Right renal pelvis (tissue), 4 donors: Measurements from ENCODE around the gene NEK9. TPM values are rescaled to one million over a fixed set of nuclear protein-coding genes. Genes with fewer than 3 reads are reported as not detected.
"Not testable (repeated sequence)": the region's sequence is repeated elsewhere in the genome, so short reads cannot be mapped to it uniquely, and the experiment has no call there.

Source experiments
- DNase-seq, 4 donors: peaks; one replicate each; pipeline ENCODE4 v3.0.0-alpha.2; 2013; ENCODE audit warnings: low read depth in 4 of 4, low spot score in 3 of 4, missing footprints in 1 of 4
- polyA plus RNA-seq, 4 donors: library from polyadenylated mRNA; unstranded; fragments of 120-200 nt; gene quantifications; one replicate each; pipeline ENCODE4 v1.2.1, GENCODE V29; 2013; ENCODE audit not compliant: insufficient read length in 4 of 4

The NEK9 gene
- polyA plus RNA-seq: 100 to 1,000 TPM; 120 to 130 (median 124) TPM

DNA sequence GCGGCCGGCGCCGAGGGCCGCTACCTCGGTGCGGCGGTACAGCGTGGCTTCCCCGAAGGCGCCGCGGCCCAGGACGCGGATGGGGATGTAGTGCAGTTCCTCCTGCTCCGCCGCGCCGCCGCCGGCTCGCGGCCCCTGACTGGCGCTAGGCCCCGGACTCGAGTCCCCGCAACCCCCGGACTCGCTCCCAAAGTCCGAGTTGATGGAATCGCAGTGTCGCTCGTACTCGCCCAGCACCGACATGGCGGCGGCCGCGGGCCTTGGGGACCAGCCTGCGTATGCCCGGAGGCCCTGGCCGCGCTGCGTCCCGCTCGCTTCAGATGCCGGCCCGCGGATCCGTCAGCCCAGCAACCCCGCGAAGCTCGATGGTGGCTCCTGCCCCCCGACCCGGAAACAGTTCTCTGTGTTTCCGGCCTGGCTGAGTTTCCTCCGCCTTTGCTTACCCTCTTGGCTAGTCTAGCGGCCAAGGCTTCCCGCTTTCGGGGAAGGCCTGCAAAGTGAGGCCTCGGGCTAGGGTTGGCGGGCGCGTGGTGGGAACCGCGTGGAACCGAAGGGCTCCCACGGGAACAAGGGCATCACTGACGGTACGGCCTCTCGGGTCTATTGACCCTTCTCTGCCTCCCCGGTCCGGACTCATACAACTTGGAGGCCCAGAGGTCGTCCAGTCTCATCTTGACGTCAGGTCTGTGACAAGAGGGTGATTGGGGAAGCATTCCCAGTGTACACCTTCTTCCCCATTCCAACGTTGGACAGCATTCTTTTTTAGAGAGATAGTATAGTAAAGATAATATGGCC is at the start of gene NEK9:
Gene NEK9, minus strand, starts transcription at position 370 of the 795 bp plus-strand sequence. Its CDS starts 127 bp downstream, at position 243.
- DNase-seq: peak; percentile 80 to 88 (median 84)

DNA sequence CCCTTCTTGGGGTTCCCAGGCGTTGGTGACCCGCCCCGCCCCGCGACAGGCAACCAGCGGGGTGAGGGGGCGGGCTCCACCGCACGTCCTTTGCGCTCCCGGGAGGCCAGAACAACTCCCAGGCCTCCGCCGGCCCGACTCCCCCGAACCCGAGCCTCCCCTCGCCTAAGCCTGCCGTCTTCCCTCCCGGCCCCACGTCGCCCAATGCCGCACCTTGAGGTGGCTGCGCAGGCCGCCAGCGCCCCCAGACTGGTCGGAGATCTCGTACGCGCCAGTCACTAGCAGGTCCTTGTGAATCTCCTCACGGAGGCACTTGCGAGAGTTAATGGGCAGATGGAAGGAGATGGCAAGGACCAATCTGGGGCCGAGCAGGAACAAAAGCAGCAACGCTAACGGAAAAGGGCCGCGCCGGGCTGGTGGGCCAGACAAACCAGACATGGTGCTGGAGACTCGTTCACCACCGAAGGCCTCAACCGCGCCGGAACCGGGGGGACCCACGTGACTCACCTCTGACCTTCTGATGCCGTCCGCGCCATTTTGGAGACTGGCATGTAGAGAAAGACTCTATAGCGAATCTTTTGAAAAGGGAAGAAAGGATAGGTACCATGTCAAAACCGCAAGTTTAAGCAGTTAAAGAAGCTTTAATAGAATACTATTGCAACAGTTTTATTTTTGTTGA is 49.4 kb upstream of the NEK9 start, which contains the start of gene TMED10:
Gene TMED10, minus strand, starts transcription at position 471 of the 679 bp plus-strand sequence. Its CDS starts 33 bp downstream, at position 438.
- peak; percentile 81 to 92 (median 88) for DNase-seq

DNA sequence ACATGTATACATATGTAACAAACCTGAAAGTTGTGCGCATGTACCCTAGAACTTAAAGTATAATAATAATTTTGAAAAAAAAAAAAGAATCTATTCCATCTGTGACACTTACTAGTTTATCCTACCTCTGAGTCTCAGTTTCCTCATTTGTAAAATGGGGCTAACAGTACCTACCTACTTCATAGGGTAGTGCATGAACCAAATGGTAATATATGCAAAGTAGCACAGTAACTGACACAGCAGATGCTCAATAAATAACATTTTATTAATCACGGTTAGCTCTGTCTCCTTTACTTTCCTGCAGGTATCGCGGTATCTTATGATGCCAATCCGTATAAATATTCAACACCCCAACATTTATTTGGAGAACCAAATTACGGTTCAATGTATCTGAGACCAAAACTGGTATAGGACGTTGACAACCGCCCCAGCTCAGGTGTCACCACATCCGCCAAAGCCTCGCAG is 48.9 kb upstream of the NEK9 start:
- DNase-seq: peak in 1 of 4 donors; percentile 10

DNA sequence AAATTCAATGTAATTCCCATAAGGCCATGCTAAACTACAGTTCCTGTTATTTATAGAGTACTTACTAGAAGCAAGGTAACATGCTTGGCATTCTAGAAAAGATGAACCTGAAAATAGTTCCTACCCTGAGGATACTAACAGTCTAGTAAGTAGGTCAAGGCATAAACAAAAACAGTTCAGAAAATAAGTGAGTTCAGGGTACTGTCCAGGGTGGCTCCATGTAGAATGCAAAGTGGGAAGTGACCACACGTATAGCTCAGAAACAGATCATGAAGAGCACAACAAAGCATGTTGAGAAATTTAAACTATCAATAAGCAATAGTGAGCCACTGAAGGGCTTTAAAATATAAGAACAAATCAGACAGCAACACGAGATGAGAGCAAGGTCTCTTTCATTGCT is 47.2 kb upstream of the NEK9 start:
- DNase-seq: no peak

DNA sequence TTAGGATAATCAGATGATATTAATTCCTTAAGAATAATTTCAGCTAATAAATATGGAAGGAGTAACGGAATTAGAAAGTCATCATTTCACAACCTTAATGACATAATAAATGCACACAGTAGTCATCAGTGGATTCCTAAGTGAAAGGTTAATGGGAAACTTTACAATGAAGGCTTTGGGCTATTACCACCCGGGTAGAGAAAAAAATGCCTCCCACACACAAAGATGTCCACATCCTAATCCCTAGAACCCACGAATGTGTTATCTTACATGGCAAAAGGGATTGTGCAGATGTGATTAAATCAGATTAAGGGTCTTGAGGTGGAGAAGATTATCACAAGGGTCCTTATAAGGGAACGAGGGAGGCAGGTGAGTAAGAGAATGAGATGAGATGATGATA is 43.9 kb upstream of the NEK9 start:
- DNase-seq: no peak

GRCh38 chr14:75168586-75169335 is 41.9 kb upstream of the NEK9 start:
- no peak for DNase-seq

- DNase-seq: no peak
These were observed 40.5 kb upstream of the NEK9 start for GRCh38 chr14:75167325-75167724.

- DNase-seq: no peak
These were observed 38.9 kb upstream of the NEK9 start for GRCh38 chr14:75165586-75166391.

DNA sequence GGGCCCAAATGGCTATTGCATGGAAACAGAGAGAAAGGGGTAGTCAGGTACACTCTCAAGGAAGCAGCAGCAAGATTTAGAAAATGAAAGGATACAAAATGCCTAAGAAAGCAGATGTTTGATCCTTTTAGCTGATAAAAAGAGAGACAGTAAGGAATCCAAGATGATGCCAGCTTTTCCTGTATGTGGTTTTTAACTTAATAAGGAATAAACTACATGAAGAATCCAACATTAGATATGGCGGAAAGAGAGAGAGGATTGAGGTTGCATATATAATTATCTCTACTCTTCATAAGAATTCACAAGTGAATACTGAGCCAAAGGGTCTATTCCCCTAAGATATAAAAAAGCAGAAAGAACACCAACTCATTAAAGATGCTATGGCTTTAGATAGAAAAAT is 38.0 kb upstream of the NEK9 start:
- no peak for DNase-seq

DNA sequence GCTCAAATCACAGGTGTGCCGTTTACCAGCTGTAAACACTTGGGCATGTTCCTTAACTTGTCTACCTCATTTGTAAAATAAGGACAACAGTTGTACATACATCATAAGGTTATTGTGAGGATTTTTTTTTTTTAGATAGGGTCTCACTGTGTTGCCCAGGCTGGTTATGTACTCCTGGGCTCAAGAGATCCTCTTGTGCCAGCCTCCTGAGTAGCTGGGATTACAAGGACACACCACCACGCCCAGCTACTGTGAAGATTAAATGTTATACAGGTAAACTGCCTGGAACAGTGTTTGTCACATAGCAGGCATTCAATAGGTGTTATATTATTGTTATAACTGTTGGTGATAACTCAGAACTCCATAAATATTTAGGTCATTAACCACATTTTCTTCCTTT is 36.8 kb upstream of the NEK9 start:
- no peak for DNase-seq

GRCh38 chr14:75162631-75163030 is 35.8 kb upstream of the NEK9 start:
- no peak for DNase-seq

- no peak for DNase-seq
These were observed 32.2 kb upstream of the NEK9 start for GRCh38 chr14:75158843-75159614.

GRCh38 chr14:75156901-75157300 is 30.1 kb upstream of the NEK9 start:
- no peak for DNase-seq

- no peak for DNase-seq
These were observed 29.3 kb upstream of the NEK9 start for GRCh38 chr14:75156111-75156510.

GRCh38 chr14:75155169-75155568 is 28.3 kb upstream of the NEK9 start:
- DNase-seq: no peak

DNA sequence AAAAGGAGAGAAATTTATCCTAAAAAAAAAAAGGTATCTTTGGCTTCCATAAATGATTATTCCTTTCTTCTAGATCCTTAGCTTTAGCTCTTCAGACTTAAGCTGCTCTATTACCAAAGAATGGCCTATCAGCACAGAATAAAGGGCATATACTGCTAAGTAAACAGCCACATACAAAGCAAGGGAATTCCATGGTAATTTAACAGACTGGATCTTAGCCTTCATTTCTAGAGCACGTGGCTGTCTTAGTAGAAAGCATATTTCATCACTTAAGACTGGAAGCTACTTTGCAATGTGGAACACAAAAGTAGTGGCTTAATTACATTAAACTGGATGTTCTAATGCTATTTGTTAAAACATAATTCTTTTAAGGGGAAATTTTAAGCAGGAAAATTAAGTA is 26.4 kb upstream of the NEK9 start:
- DNase-seq: no peak

DNA sequence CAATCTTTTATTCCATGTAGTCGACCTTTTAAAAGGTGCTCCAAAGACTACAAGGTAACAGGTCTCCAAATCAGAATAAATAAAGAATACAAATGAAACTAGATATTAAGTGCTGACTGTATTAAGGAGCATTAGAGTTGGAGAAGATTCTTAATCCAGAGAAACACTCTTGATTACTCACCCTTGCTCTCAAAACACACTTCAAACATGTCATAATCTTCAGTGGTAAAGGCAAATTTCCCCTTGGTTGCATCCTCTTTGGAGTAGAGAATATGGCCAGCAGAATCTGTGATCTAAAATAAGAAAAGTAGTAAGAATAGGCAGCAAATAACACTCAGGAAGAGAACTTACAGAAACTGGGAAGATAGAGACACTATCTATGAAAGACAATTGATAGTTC is 25.0 kb upstream of the NEK9 start:
- no peak for DNase-seq

DNA sequence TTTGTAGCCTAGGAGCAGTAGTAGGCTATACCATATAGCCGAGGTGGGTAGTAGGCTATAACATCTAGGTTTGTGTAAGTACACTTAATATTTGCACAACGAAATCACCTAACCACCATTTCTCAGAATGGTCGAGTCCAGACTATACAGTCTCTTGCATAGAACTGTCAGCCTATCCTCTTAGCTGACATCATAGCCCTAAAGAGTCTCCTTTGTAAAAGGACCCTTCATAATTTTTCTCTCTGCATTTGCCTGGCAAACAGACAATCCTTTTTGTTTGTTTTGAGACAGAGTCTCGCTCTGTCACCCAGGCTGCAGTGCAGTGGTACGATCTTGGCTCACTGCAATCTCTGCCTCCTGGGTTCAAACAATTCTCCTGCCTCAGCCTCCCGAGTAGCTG is 23.8 kb upstream of the NEK9 start:
- not testable (repeated sequence) for DNase-seq

- DNase-seq: no peak
These were observed 23.3 kb upstream of the NEK9 start for GRCh38 chr14:75150150-75150549.
